DMS153 (cell line): ENCODE data around the gene IL1RAP.
"Not testable (repeated sequence)": the region's sequence is repeated elsewhere in the genome, so short reads cannot be mapped to it uniquely, and the experiment has no call there.

Source experiments
- DNase-seq: peaks from one replicate; lab custom pipeline; 2025; lab: John Stamatoyannopoulos, UW

Gene IL1RAP

DNA sequence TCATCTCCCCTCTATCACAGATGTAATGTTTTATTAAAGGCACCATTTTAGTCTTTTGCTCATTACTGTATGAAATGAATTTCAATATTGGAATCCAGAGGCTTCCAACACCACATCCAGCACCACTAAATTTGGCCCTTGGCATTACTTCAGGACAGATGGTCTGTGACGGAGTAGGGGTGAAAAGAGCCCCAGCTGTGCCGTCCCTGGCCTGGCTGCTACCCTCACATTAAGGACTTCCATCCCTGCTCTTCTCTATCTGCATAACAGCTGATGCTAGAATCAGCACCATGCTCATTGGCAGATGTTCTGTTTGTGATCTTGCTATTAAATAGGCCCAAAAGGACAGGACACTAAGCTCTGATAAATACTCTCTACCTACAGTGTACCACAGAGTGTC lies 152.9 kb downstream of the IL1RAP start:
- no peak for DNase-seq

DNA sequence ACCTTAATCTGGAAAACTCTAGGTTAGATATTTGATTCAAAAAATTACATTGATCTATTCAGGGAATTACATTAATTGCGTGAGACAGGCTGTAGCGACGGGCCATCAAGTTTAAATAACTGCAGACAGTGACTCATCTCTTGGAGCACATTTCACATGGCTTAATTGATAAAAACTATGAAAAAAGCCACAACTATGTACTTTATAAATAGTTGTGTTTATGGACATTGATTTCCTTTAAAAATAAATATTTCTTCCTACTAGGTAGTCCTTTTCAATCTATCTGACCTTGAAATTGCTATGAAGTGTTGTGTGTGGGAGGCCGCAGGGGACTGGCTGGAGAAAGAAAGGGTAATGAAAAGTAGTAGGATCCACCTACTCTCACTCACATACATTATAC lies 157.8 kb downstream of the IL1RAP start:
- no peak for DNase-seq

DNA sequence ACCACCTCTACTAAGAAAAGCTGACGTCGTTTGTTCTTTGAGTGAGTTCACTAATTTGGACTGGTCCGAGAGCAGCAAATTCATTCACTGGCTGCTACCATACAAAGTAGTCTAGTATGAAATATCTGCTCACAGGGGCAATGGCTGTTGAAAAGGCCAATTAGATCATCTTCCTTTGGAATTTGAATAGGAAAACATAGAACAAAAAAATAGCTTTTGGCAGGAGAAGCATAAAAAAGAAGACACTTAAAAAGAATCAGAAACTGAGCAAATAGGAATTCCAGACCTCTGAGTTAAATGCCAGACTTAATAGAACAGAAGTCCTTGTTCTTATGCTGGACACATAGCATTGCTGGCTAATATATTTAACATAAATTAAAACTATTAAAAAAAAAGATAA lies 159.3 kb downstream of the IL1RAP start:
- DNase-seq: no peak

DNA sequence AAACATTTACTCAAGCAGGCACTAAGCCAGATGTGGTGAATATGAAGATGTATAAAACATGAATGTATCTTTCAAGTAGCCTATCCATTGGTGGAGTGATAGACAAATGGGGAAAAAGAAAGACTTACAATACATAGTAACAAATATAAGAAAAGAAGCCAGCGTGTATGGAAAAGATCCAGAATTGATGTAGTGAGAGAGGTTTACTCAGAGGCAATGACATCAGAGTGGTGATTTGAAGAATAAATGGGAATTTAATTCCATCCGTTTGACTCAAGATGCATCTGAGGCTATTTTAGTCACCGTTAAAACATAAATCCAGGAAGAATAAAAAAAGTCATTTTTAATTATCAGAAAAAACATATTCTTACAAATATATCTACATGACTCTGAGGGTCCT lies 162.6 kb downstream of the IL1RAP start:
- DNase-seq: no peak

DNA sequence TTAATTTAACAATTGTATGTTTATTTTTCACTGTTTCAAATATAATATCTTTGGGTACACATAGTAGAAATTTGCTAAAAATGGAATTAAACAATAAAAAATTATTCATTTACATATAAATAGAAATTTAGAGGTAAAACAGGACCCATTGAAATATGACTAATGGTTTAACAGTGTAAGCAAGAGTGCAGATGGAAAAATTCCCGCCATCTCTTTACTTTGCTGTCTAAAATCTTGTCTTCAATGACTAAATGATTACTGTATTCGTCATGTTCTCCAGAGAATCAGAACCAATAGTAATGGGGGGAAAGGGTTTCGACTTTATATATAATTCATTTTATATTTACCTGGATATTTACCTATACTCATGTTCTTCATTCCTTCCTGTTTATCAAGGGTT lies 163.1 kb downstream of the IL1RAP start:
- no peak for DNase-seq

DNA sequence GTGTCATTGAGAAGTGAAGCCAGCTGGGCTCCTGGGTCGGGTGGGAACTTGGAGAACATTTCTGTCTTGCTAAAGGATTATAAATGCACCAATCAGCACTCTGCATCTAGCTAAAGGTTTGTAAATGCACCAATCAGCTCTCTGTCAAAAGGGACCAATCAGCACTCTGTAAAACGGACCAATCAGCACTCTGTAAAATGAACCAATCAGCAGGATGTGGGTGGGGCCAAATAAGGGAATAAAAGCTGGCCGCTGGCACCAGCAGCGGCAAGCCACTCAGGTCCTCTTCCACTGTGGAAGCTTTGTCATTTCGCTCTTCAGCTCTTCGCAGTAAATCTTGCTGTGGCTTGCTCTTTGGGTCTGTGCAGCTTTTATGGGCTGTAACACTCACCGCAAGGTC lies 164.0 kb downstream of the IL1RAP start:
- not testable (repeated sequence) for DNase-seq

DNA sequence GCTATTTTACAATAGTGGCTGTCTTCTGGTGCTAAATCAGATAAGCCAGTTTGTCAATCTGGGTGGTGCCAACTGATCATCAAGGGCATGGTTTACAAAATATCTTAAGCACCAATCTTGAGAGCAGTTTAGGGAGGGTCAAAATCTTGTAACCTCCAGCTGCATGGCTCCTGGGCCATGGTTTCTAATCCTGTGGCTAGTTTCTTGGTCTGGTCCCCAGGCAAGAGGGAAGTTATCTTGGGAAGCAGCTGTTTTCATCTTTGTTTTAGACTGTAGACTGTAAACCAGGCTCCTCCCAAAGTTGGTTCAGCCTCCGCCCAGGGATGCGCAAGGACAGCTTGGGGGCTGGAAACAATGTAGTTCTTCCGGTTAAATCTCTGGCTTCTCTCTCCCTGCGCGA lies 166.8 kb downstream of the IL1RAP start:
- no peak for DNase-seq

DNA sequence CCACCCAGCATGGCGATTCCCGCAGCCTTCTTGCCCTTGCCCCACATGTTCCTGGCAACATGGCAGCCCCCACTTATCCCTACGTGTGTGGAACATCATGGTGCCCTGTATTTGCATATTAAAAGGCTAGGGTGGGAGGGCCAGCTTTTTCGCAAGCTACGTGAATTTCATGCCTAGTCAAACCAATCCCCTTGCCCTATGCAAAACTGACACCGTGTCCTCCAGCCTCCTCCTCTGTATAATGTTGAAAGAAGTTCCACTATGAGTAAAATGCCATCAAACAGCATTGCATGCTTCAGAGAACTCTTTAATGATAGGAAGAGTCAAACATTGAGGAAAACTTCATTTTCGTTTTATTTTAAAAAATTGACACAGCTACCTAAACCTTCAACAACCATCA lies 170.9 kb downstream of the IL1RAP start:
- no peak for DNase-seq

DNA sequence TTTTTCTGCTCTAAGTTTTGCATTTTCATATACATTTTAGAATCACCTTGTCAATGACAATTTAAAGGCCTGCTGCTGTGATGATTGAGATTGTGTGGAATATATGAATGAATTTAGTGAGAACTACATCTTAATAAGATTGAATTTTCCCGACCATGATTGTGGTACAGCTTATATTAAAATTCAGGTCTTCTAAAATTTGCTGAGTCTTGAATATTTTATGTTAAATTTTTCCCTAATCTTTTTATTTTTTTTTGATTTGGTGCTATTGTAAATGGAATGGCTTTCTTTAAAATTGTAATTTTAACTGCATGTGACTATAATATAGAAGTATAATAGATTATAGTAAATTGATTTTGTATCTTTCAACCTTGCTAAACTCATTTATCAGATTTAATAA lies 172.1 kb downstream of the IL1RAP start:
- DNase-seq: no peak

DNA sequence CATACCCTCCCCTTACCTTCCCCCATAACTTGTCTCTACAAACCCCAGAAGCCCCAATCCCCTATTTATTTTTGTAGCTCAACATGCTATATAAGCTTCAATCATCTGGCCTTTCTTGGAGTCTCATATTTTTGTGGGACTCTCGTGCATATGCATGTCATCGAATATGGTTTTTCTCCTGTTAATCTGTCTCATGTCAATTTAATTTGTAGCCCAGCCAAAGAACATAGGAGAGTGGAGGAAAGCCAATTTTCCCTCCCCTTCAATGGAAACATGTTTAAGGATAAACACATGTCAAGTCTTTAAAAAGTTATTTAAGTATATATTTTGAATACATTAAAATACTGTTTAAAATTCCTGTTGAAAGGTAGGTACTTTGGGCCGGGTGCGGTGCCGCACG lies 176.4 kb downstream of the IL1RAP start:
- DNase-seq: no peak

DNA sequence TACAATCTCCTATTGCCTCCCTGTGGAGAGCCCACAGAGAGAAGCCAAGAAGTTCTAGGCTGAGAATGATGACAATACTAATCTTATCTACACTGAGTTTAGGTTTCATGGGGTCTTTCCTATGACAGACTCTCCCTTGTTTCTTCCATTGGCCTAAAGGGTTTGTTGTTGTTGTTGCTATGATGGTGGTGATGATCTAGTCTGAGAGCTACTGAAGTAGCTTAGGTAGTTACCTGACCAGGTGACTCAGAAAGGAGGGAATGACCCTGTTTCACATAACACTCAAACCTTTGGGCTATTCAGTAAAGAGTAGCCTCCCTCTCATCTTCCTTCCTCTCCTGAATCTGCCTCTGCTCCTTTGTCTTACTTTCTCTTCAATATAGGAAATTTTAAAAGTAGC lies 178.4 kb downstream of the IL1RAP start:
- no peak for DNase-seq

DNA sequence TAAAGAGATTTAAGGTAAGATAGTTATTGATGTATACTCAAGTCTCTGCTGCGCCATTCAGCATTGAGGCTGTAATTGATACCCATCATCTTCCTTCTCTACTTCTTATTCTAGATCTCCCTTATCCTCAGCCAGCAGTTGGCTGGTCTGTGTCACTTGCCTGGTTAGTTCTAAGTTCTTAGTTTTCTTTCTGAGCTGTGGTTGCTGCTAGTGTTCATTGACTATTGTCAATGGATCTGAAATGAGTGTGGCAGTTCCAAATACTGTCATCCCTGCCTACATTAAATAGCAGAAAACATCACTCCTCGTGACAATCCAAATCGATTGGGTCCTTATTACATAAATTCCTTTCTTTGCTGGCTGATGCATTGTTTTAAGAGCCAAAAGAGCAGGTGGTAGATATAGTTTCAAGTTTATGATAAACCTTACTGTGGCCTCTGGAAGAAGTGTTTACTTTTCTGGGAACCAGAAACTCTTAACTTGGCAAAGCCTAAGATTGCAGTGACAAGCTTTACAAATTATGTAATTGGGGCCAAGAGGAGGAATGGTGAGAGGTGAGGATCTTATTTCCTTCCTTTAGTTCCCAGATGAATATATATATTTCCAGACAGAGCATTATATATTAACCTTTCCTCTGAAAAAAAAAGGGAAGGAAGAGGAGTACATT lies 180.6 kb downstream of the IL1RAP start:
- no peak for DNase-seq

DNA sequence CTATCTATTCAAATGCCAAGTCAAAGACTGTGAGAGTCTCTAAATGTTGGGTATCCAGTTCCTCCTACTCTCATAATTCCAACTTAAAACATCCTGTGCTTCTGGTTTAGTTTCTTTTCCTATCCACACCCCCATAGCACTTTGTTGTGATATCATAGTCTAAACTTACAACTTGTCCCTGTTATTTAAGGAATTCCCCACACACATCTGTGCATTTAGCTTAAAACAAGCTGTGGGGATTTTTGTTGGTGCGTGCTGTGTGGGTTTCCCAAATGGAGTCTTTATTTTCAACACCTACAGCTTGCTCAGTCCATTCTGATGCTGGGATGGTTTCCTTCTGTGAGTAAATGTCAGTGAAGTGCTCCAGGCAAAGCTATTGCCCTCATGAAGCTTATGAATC lies 181.3 kb downstream of the IL1RAP start:
- DNase-seq: no peak

DNA sequence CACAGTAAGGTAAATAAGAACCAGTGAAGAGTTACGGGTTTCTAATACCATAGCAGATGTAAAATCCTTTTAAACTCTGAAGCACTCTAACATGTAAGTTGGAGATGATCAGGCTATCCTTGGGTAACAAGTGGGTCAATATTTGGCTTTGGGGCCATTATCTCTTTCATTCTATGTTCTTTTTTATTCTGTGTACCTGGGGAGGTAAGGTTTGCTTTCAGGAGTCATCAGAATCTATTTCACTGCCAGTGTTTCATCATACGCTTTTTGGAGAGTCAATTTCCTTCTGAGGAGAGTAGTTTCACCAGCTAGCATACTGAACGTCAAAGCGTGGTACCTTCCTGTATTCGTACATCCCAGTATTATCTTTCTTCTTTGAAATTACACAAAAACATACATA lies 182.1 kb downstream of the IL1RAP start:
- no peak for DNase-seq

DNA sequence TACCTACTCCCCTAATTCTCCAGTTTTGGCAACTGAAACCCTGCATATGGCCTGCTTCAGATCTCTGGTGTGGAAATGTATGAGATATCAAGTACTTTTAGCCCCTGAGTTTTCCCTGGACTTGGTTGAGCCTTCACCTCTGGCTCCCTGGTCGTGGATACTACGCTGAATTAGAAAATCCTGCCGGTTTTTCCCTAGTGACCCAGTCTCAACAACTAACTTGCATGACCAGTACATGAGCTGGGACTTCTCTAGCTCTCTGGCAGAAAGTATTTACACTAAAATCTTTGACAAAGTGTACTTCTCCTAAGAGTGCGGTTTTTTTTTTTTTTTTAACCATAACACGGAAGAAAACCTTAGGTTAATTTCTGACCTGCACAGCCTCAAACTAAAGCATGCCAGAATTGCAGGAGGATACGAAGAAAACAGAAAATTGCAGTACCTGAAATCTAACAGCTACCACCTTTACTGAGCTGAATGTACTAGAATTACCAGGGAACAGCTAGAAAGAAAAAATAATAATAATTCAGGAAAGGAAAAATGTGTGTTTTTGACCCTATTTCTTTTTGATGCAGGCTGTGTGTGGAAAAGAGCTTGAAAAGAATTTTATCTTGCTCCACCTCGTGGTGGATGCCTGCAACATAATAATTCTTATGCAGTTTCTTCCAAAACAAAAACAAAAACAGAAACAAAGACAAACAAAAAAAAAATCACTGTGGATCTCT lies 183.1 kb downstream of the IL1RAP start:
- DNase-seq: no peak

DNA sequence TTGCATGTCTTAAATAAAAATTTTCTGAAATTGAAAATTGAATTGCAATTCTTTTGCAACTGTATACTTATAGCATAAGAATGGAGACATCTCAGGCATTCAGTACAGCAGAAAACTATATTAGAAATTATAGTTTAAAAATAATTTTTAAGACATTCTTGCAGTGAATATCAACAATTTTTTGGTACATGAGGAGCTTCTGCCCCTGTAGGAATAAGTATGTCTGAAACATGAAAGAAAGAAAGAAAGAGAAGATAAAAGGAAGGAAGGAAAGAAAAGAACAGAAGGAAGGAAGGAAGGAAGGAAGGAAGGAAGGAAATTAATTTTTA lies 183.6 kb downstream of the IL1RAP start:
- no peak for DNase-seq

DNA sequence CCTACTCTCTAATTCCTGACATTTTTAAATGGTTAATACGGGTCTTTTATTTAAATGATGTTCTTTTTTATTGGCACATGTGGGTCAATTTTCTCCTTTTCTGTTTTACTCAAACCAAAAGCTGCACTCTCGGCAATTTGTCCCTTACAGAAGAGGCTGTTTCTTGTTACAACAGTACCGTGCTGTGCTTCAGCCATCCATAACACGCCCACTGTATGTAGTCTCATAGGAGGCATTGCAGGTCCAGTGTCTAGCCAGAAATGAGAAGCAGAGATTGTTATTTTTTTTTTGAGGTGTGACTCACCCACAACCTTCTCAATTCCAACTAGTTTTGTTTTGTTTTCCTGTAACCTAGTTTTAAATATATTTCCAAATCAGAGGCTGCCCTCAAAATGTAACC lies 184.0 kb downstream of the IL1RAP start:
- DNase-seq: no peak

DNA sequence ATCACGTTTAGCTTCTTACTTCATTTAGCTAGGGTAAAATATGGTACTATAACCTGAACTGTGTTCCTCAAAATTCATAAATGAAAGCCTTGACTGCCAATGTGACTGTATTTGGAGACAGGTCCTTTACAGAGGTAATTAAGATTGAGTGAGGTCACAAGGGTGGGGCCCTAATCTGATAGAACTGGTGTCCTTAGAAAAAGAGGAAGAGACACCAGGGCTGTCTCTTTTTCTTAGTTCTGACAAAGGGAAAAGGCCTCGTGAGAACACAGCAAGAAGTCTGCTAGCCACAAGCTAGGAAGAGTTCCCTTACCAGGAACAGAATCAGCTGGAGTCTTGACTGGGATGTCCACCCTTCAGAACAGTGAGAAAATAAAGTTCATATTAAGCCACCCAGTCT lies 185.9 kb downstream of the IL1RAP start:
- no peak for DNase-seq

DNA sequence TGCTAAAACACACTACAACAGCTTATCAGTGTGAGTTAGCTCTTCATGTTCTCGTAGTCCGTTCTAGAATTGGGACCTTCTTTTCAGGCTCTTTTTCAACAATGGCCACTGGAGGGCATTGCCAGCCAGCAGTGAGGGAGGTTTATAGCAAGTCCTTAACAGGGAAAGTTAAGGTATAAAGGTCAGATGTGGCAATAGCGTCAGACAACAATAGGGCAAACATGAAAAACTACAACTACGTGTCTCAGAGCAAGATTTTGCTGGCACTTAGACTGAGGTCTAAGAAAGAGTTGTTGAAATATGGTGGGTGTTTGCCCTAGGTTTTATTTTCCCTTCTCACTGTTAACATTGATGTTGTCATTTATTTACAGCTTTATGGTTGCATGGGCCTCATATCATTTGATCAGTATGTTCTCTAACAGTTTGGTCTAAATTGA lies 187.2 kb downstream of the IL1RAP start:
- peak; percentile 51 for DNase-seq

DNA sequence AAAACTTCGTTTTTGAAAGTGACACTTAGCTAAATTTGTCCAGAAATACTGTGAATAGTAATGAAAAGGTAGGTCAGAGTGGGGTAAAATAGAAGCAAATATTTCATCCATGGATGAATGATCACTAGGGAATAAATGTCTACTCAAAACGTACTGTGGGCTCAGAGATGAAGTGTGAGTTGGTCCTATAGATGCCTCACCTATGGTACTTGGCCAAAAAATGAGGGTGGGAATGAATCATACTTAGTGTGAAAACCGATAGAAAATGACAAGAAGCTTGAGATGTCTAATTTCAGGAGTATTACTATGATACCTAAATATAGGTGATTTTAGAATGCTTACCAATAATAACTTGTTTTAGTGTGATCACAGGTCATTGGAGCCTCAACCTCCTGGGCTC lies 192.7 kb downstream of the IL1RAP start:
- DNase-seq: no peak
